ENCODE measurements around the gene CUL7. TPM values are rescaled to one million over a fixed set of nuclear protein-coding genes. Genes with fewer than 3 reads are reported as not detected.
A peak's percentile ranks its signal among the peaks of the same experiment; 100 is the strongest.
"Not testable (repeated sequence)": the region's sequence is repeated elsewhere in the genome, so short reads cannot be mapped to it uniquely, and the experiment has no call there.

CUL7 gene
- total RNA-seq, 2 donors from 2014 or later: 8.2 to 11.2 TPM

DNA sequence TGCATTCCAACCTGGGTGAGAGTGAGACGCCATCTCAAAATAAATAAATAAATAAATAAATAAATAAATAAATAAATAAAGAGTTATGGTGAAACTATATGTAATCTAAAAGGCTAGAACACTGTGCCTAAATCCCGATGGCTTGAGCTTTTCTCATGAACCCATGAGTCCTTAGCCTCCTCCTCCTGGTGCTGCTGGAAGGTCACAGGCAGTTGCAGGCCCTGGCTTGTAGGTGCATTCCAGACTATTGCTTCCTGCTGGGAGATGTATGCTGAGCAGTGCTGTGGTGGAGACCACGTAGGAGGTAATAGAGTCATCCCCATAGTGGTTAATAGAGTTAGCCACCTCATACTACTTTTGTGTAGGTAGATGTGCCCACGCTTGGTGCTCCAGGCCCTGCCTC lies 35.0 kb upstream of the CUL7 start:
- Mint-ChIP-seq H3K36me3 (ENCODE audit: low read depth) (no peaks in the 10 kb centered on the region), H3K4me3 (no peak overlapping the region), H3K27ac (no peak overlapping the region), H3K27me3 (peaks cover 8% of the 10 kb centered on the region), H3K4me1 (peaks cover 14% of the 10 kb centered on the region)
- no peak for DNase-seq
- H3K9me3 ChIP-seq (ENCODE audit: control insufficient read depth, low read length, poor library complexity, severe bottlenecking): no peaks in the 10 kb centered on the region
- ATAC-seq: no peak

DNA sequence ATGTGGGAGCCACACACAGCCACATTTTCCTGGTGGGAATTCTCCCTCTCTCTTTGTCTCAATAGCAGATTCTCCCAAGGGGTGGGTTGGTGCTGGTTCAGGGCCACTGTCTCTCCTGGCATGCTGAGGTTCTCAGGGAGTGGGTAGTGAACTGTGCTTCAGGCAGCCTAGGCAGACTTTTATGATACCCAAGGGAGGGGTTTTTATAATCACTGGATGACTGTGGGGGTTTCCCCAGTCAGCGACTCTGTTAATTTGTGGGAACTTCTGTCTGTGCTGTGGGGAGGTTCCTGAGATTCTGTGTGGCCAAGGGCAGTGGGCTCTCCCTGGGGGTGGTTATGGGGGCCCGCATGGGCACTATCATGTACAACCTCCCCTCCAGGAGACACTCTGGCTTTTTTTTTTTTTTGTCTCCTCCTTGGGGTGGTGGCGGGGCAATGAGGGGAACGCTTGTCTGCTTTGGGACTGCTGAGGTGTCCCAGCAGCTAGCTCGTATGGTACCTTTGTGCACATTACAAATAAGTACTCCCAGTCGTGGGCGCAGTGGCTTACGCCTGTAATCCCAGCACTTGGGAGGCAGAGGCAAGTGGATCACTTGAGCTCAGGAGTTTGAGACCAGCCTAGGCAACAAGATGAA lies 32.5 kb upstream of the CUL7 start:
- Mint-ChIP-seq H3K4me3 (no peak overlapping the region), H3K27me3 (peaks cover 16% of the 10 kb centered on the region), H3K36me3 (ENCODE audit: low read depth) (no peaks in the 10 kb centered on the region), H3K4me1 (peaks cover 2% of the 10 kb centered on the region), H3K27ac (no peak overlapping the region)
- no peak for DNase-seq
- no peak for ATAC-seq
- no peaks in the 10 kb centered on the region for H3K9me3 ChIP-seq (ENCODE audit: control insufficient read depth, low read length, poor library complexity, severe bottlenecking)

DNA sequence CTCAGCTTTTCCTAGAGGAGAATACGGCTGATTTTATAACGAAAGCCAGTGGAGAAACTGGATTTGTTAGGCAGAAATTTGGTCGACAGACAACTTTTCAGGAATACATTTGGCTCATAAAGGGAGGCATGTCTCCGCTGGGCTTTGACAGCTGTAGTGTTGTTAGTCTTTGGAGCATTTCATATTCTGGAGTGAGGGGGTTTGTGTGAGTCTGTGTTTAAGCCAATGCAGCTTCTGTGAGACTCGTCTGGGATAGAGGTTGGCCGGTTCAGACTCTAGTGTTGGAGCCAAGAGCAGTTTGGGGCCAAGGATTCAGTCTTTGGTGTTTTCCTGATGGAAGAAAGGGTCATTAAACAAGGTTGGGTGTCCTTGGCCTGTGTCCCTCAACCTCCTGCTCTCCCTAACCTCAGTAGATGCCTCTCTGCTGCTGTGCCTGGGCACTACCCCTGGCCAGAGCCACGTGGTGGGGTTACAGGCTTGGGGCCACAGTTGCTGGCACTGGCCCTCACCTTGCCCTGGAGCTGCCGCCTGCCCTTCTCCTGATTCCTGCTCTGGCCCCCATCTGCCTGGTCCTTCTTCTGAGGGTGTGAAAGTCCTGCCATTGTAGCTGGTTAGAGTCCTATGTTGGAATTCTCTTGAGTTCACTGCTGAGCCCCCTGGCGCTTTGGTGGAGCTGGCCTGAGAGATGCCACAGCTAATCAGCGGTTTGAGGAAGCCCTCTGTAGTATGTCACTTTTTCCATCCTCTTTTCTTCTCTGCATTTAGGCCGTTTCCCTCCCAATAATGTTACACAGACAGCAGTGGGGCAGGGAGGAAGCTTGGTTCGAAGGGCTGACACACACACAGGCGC lies 29.4 kb upstream of the CUL7 start:
- ATAC-seq: no peak
- H3K4me1 Mint-ChIP-seq: peaks cover 6% of the 10 kb centered on the region

DNA sequence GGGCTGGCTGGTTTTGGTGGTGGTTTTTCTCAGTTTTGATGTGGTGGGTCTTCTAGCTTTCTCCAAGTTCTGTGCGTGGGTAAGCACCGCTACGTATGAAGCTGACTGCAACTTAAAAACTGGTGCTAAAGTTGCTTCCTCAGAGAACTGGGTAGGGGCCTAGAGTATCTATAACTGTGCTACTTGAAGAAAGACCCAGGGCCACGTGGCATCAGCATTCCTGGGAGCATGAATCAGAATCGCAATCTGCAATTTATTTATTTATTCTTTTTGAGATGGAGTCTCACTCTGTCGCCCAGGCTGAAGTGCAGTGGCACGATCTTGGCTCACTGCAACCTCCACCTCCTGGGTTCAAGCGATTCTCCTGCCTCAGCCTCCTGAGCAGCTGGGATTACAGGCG lies 28.3 kb upstream of the CUL7 start:
- ATAC-seq; H3K9me3 ChIP-seq (ENCODE audit: control insufficient read depth, low read length, poor library complexity, severe bottlenecking); H3K4me3 Mint-ChIP-seq; DNase-seq; H3K36me3 Mint-ChIP-seq (ENCODE audit: low read depth); H3K4me1 Mint-ChIP-seq; H3K27ac Mint-ChIP-seq: not testable (repeated sequence)
- peaks cover 40% of the 10 kb centered on the region for H3K27me3 Mint-ChIP-seq

More for the DNA sequence above, 29.4 kb upstream of the CUL7 start:
- no peaks in the 10 kb centered on the region for H3K9me3 ChIP-seq (ENCODE audit: control insufficient read depth, low read length, poor library complexity, severe bottlenecking)
- DNase-seq: no peak
- Mint-ChIP-seq H3K36me3 (ENCODE audit: low read depth) (peaks cover 2% of the 10 kb centered on the region), H3K27me3 (peaks cover 30% of the 10 kb centered on the region), H3K4me3 (no peak overlapping the region), H3K27ac (no peak overlapping the region)

DNA sequence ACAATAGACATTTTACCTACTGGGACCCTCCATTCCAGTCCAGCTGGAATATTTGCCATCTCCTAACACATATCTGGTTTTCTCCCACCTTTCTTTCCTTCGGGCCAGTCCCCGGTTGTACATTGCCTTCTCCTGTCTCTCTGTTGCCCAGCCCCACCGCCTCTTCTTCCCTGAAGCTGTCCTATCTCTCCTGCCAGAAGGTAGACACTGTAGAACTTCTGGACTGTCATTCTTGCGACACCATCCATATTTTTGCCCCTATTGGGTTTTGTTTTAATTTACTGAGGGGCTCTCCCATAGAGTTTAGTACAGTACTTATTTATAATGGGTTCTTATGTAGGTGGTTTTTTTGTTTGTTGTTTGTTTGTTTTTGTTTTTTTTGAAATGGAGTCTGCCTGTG lies 27.4 kb upstream of the CUL7 start:
- Mint-ChIP-seq H3K4me1 (peaks cover 5% of the 10 kb centered on the region), H3K27me3 (peaks cover 46% of the 10 kb centered on the region), H3K36me3 (ENCODE audit: low read depth) (peaks cover 6% of the 10 kb centered on the region), H3K4me3 (no peak overlapping the region), H3K27ac (no peak overlapping the region)
- H3K9me3 ChIP-seq (ENCODE audit: control insufficient read depth, low read length, poor library complexity, severe bottlenecking): no peaks in the 10 kb centered on the region
- DNase-seq: no peak
- no peak for ATAC-seq

DNA sequence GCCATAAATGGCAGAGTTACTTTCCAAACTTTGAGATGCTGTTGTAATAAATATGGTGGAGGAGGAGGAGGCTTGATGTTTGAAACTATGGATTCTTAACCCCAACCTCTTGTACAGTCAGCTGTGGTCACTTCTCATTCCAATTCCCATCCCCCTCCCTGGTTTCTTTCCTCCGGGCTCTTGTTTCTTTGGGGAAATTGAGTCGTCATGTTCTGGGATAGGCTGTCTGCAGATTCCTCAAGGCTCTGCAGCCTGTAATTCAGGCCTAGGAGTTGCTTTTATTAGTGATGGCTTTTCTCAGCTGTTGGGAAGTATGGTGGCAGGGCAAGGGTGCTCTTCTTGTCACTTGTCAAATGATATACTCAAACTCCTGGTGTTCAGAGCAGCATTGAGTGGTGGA lies 25.0 kb upstream of the CUL7 start:
- DNase-seq: no peak
- Mint-ChIP-seq H3K4me1 (peaks cover 5% of the 10 kb centered on the region), H3K27me3 (peaks cover 38% of the 10 kb centered on the region), H3K36me3 (ENCODE audit: low read depth) (peaks cover 6% of the 10 kb centered on the region), H3K27ac (no peak overlapping the region), H3K4me3 (no peak overlapping the region)
- ATAC-seq: no peak
- H3K9me3 ChIP-seq (ENCODE audit: control insufficient read depth, low read length, poor library complexity, severe bottlenecking): no peaks in the 10 kb centered on the region

DNA sequence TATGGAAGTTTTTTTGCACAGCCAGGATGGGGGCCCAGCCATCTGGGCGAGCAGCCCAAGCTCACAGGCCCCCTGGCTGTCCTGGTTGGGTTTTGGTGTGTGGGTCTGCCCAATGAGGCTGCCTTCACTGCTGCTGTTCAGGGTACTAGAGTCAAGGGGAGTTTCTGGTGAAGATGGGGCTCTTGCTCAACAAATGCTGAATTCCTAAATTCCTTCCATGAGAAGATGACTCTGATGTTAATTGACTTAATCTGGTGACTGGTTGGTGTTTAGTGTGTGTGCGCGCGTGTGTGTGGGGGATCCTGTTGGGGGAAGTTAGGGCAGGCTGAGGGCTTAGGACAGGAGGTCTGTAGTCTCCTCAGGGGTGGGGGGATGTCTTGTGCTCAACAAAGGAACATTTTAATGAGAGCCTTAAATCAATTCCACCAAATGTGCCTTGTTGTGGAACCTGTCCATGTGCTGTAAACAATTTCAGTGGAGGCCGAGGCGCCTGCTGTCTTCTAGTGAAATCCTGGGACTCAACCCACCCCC lies 24.4 kb upstream of the CUL7 start:
- Mint-ChIP-seq H3K4me3 (peak overlapping the region; percentile 73), H3K27ac (no peak overlapping the region), H3K36me3 (ENCODE audit: low read depth) (peaks cover 8% of the 10 kb centered on the region), H3K27me3 (peaks cover 33% of the 10 kb centered on the region), H3K4me1 (peaks cover 5% of the 10 kb centered on the region)
- H3K9me3 ChIP-seq (ENCODE audit: control insufficient read depth, low read length, poor library complexity, severe bottlenecking): no peaks in the 10 kb centered on the region
- no peak for ATAC-seq
- DNase-seq: no peak

DNA sequence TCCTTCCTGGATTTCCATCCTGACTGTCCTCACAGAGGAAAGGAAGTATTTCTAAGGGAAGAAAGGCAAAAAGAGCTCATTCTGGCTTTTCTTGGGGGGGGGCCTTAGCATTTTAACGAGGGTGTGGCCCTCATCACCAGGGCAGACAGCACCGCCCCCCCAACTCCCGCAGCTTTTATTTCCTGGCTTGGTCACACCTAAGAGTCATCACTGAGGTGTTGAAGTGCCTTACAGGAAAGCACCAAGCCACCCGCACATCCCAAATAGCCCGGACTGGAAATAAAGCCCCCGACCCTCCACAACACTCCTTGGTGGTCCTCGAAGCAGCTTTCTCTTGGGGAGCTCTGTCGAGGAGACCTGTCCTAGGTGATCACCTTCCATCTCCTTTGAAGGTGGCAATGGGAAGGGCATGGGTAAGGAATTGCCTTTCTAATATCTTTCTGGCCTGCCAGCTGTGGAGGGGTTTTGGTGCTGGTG lies 23.7 kb upstream of the CUL7 start:
- peaks cover 5% of the 10 kb centered on the region for H3K4me1 Mint-ChIP-seq
- peaks cover 9% of the 10 kb centered on the region for H3K36me3 Mint-ChIP-seq (ENCODE audit: low read depth)
- H3K27ac Mint-ChIP-seq: no peak overlapping the region
- ATAC-seq (no peak), DNase-seq (no peak)
- peak overlapping the region; percentile 39 for H3K4me3 Mint-ChIP-seq
- H3K9me3 ChIP-seq (ENCODE audit: control insufficient read depth, low read length, poor library complexity, severe bottlenecking): no peaks in the 10 kb centered on the region
- peaks cover 33% of the 10 kb centered on the region for H3K27me3 Mint-ChIP-seq

DNA sequence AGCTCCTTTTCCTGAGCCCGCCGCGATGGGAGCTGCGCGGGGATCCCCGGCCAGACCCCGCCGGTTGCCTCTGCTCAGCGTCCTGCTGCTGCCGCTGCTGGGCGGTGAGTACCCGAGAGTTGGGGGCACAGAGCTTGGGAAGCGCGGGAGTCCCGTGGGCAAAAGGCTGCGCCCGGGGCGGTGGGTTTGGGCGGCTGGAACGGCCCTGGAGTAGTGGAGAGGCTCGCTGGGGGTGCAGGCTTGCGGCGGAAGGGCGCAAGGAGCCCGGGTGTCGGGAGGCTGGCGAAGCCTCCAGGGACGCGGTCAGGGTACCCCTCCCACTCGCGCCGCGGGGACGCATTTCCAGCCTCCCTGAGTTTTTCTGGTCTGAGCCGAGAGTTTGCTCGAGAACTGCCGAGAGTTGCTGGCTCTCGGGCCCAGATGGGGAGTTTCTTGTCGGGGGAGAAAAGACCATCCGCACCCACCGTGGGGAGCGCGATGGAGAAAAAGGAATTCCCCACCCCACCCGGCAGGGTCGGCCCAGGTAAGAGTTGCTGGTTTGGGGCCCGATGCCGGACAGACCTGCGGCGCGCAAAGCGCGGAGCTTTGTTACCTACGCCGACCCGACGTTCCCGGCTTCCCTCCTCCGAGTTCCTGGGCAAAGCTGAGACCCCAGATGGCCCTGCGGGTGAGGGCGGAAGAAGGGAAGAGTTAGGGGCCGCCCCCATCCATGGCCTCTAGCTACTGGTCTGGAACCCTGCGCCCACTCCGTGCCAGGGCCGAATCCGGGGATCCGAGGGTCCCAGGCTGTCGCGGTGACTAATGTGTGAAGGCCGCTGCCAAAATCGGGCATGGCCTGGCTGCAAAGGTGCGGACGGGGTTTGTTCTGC lies 23.0 kb upstream of the CUL7 start:
- no peak for DNase-seq
- Mint-ChIP-seq H3K4me1 (peaks cover 5% of the 10 kb centered on the region), H3K36me3 (ENCODE audit: low read depth) (peaks cover 14% of the 10 kb centered on the region)

DNA sequence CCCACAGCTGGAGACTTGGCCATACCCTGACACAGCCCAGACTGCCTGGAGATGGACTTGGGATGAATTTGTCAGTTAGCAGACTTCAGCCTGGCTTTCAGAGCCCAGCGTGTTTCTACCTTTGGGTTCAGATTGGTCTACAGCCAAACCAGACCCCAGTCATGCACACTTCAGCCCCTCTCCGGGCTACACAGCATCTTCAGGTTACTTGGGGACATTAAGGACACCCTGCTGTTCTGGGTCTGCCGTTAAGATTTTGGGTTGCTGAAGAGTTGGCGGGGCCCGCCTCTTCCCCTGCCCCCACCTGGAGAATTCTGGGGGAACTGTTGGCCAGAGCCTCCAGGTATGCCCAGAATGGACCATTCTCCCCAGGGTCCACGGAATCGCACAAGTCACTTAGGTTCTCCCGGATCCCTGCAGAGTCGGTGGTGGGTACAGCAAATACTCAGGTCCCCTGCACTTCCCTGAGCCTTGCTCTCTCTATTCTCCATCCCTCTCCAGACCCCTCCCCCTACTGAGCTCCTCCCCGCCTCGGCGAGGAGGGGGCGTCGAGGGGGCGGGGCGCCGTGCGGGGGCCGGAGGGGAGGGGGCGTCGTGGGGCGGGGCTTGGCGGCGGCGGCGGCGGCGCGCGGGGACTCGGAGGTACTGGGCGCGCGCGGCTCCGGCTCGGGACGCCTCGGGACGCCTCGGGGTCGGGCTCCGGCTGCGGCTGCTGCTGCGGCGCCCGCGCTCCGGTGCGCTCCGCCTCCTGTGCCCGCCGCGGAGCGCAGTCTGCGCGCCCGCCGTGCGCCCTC lies 22.2 kb upstream of the CUL7 start, which contains the start of gene PTK7:
Gene PTK7, plus strand, starts transcription at position 645 of the 794 bp plus-strand sequence. CDS start 175 bp downstream, outside the sequence.
- H3K4me1 Mint-ChIP-seq: peaks cover 3% of the 10 kb centered on the region
- DNase-seq (no peak), ATAC-seq (peak; percentile 69)
- peaks cover 27% of the 10 kb centered on the region for H3K27me3 Mint-ChIP-seq
- H3K36me3 Mint-ChIP-seq (ENCODE audit: low read depth): peaks cover 14% of the 10 kb centered on the region
- H3K4me3 Mint-ChIP-seq: peak within 1 kb of the TSS; percentile 52
- no peak within 1 kb of the TSS for H3K27ac Mint-ChIP-seq
- no peaks in the 10 kb centered on the region for H3K9me3 ChIP-seq (ENCODE audit: control insufficient read depth, low read length, poor library complexity, severe bottlenecking)

More for the DNA sequence above, 23.0 kb upstream of the CUL7 start:
- Mint-ChIP-seq H3K27me3 (peaks cover 33% of the 10 kb centered on the region), H3K27ac (no peak overlapping the region), H3K4me3 (peak overlapping the region; percentile 52)
- ATAC-seq: no peak
- H3K9me3 ChIP-seq (ENCODE audit: control insufficient read depth, low read length, poor library complexity, severe bottlenecking): no peaks in the 10 kb centered on the region

DNA sequence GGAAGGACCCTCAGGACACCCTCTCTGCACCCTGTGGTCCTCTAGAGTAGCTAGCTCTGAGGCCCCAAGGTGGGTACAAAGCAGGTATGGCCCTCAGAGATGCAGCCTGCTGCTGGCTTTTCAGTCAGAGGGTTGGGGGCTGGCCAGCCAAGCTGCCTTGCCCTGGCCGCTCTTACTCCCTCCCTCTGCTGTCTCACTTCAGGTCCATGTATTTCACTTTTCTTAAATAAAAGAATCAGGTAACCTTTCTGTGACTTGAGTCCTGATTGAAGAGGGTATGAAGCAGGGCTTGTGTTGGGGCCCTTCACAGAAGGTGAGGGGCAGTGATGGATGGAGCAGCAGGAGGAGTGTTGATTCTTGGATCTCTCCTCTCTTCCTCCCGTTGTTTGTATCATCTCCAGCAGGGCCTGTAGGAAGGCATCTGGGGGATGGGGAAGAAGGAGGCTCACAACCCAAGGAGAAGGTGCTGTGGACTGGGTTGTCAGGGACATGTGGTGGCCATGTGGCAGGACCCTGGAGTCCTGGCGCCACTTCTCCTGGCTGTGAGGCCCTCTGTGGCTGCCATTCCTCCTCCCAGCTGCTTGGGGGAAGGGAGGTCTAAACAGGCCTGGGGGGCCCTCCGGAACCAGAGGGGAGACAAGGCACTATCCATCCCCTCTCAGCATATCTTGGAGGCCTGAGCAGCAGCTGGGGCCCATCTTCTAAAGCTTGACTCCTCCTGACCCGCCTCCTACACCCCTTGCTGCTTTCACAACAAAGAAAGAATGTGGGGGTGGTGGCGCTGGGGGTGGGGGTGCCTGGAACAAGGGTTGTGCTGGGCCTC lies 21.4 kb upstream of the CUL7 start:
- Mint-ChIP-seq H3K4me3 (peak overlapping the region; percentile 52), H3K27ac (no peak overlapping the region), H3K36me3 (ENCODE audit: low read depth) (peaks cover 14% of the 10 kb centered on the region), H3K27me3 (peaks cover 26% of the 10 kb centered on the region), H3K4me1 (peaks cover 5% of the 10 kb centered on the region)
- DNase-seq: no peak
- H3K9me3 ChIP-seq (ENCODE audit: control insufficient read depth, low read length, poor library complexity, severe bottlenecking): no peaks in the 10 kb centered on the region
- no peak for ATAC-seq

All from T-helper 17 cell (primary cell).